Cardiac ventricle fibroblast (primary cell): Measurements from ENCODE around the gene PHB1. TPM values are rescaled to one million over a fixed set of nuclear protein-coding genes. Genes with fewer than 3 reads are reported as not detected.

ENCODE experiments used
- total RNA-seq: library from RNA; depleted of rRNA; stranded (reverse); fragments of >200 nt; gene quantifications from 2 replicates; pipeline ENCODE4 v1.2.3, GENCODE V29; 2015

PHB1 gene
- total RNA-seq: 52.6 and 53.1 TPM in 2 replicates

DNA sequence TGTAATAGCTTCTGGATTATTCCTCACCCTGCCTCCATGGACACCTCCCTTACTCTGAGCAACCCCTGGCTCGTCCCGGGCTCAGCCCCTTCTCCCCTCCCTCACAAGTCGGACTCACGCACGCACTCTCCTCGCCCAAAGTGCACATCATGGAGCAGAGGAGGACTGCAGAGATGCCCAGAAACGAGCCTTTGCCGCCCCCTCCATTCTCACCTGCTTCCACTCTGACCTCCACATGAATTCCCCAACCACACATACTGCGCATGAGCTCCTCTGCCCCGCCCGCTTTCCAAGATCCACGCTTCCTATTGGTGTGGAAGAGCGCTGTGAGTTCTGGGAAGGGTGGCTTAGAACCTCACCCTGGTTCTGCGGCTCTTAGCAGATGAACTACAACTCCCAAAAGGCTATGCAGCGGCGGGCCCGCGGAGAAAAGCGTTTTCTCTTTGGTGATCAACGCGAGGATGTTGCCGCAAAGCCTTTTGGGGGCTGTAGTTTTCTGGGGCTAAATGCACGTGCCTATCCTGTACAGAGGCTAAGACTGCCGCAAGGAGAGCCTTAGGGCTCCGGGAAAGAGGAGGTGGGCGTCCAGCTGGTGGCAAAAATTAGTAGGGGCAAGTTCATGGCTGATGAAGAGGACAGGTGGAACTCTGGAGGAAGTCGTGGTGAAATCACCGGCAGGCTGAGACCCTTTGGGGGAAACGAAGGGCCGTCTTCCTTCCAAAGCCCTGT is at the start of gene PHB1:
TSS of gene PHB1 (minus strand) at position 261 of the 729 bp plus-strand sequence. CDS start 1,618 bp downstream, outside the sequence.

DNA sequence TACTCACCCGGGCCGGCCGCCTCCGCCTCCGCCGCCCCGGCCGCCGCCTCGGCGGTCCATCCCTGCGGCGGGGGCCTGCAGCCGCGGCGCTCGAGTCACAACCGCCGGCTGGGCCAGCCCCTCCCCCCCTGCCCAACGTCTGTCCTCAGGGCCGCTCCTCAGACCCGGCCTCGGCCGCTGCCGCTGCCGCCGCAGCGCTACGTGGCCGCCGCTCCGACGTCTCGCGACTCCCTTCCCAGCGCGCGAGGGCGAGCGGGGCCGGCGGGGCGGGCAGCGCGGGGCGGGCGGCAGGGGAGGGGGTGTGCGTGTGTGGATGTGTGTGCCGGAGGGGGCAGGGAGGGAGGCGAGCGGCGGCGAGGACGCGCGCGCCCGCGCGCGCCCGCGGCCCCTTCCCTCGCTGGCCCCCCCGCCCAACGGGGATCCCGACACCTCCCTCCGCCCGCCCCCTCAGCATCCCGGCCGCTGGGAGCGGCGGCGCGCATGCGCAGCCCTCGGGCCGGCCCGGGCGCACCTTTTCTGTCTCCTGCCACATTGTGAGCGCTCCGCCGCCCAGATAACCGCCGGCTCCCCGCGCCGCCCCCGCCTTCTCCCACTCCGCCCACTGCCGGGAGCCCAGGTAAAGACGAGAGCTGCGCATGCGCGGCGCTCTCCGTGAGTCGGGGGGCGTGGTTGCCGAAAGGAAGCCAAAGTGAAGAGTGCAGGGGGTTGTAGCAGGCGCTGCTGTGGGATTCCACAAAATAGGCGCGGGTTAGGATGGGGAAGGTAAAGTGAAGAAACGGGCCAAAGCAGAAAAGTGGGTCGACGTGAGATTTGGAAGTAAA is 52.6 kb downstream of the PHB1 start, which contains the start of gene ZNF652:
TSS of gene ZNF652 (minus strand) at position 349 of the 821 bp plus-strand sequence. CDS start 44,525 bp downstream, outside the sequence.

Other genes starting within 250 kb of the PHB1 start
- gene GNGT2, start 204.3 kb downstream of the PHB1 start, total RNA-seq: not detected in 2 replicates
- 0.12 TPM in 1 of 2 replicates, not detected in the other for gene ABI3, start 204.2 kb downstream of the PHB1 start, total RNA-seq
- 0.06 TPM in 1 of 2 replicates, not detected in the other for gene PHOSPHO1, start 184.1 kb downstream of the PHB1 start, total RNA-seq
- 21.7 and 35.8 TPM in 2 replicates for gene ZNF652, start 52.6 kb downstream of the PHB1 start, total RNA-seq
- 9.6 and 9.8 TPM in 2 replicates for gene NGFR, start 80.4 kb upstream of the PHB1 start, total RNA-seq
- 0.54 and 0.81 TPM in 2 replicates for gene NXPH3, start 161.0 kb upstream of the PHB1 start, total RNA-seq